ENCODE results near the gene USP5. TPM values are rescaled to one million over a fixed set of nuclear protein-coding genes. Genes with fewer than 3 reads are reported as not detected.

Gene USP5
- total RNA-seq, 3 donors from 2014 or later, result 32.6 to 52.8 (median 34.7) TPM

- no peaks in the 10 kb centered on the region for H3K9me3 ChIP-seq
- intact Hi-C loops (cut with DNase I; ENCODE audit: low total_unique reads), result loop anchor here (10.0 kb wide), 1 partner anchor 211 kb away; no protein-coding TSS in a partner anchor
- peak overlapping the region in 1 of 2 donors; percentile 89 for H3K27ac ChIP-seq
Measured at GRCh38 chr12:6826125-6826733, 25.7 kb upstream of the USP5 start.

GRCh38 chr12:6826734-6827436 is 25.1 kb upstream of the USP5 start:
- no peak for DNase-seq (ENCODE audit: low spot score in 2 of 2)
- Histone ChIP-seq H3K27ac (peak overlapping the region; percentile 60 to 89), H3K4me3 (peak overlapping the region in 1 of 3 donors; percentile 88), H3K27me3 (peaks cover 5 to 18% of the 10 kb centered on the region in 2 donors), H3K36me3 (no peaks in the 10 kb centered on the region), H3K9me3 (no peaks in the 10 kb centered on the region), H3K4me1 (peaks cover 0 to 14% of the 10 kb centered on the region in 2 donors)
- intact Hi-C loops (cut with DNase I; ENCODE audit: low total_unique reads), result loop anchor here (10.0 kb wide), 1 partner anchor 212 kb away; no protein-coding TSS in a partner anchor
- TF ChIP-seq POLR2A (IDR thresholded peaks at IDR 0.05), result no peak
- no peak for TF ChIP-seq POLR2AphosphoS5 (IDR thresholded peaks at IDR 0.05)
- no peak for TF ChIP-seq CTCF (IDR thresholded peaks at IDR 0.05)

More at GRCh38 chr12:6826125-6826733, 25.7 kb upstream of the USP5 start:
- peaks cover 5 to 19% of the 10 kb centered on the region in 2 donors for H3K27me3 ChIP-seq
- no peaks in the 10 kb centered on the region for H3K36me3 ChIP-seq
- no peak overlapping the region for H3K4me3 ChIP-seq
- no peak for DNase-seq (ENCODE audit: low spot score in 2 of 2)
- H3K4me1 ChIP-seq, result peaks cover 0 to 14% of the 10 kb centered on the region in 2 donors
- no peak for TF ChIP-seq POLR2A (IDR thresholded peaks at IDR 0.05)
- TF ChIP-seq CTCF (IDR thresholded peaks at IDR 0.05), result no peak
- no peak for TF ChIP-seq POLR2AphosphoS5 (IDR thresholded peaks at IDR 0.05)

GRCh38 chr12:6827437-6827911 is 24.5 kb upstream of the USP5 start:
- peaks cover 5 to 14% of the 10 kb centered on the region in 2 donors for H3K27me3 ChIP-seq
- intact Hi-C loops (cut with DNase I; ENCODE audit: low total_unique reads), result loop anchor here (10.0 kb wide), 1 partner anchor 213 kb away; no protein-coding TSS in a partner anchor

DNA sequence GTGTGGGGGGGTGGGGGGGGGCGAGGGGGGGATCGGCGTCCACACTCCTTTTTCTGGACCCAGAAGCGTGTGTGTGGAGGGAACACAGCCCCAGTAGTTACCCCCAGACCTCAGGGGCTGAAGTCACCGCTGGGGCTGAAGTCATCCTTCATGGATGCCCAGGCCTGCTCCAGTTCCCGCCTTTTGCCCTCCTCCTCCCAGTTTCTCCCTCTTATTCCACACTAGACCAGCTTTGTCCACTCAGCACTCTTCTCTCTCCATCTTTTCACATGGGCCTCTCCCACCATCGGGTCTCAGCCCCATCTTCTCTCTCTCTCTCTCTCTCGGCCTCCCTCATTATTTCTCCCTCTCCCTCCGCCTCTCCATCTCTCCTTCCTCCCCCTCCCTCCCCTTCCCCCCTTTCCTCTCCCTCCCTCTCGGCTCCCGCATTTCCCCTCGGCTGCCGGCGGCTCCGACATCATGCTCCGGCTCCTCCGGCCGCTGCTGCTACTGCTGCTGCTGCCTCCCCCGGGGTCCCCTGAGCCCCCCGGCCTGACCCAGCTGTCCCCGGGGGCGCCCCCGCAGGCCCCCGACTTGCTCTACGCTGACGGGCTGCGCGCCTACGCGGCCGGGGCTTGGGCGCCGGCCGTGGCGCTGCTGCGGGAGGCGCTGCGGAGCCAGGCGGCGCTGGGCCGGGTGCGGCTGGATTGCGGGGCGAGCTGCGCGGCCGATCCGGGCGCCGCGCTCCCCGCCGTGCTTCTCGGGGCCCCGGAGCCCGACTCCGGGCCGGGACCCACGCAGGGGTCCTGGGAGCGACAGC is 23.8 kb upstream of the USP5 start, which contains the start of gene P3H3:
Gene P3H3, plus strand, starts transcription at position 426 of the 799 bp plus-strand sequence. Its CDS starts 34 bp downstream, at position 460.
- no peak for DNase-seq (ENCODE audit: low spot score in 2 of 2)
- Histone ChIP-seq H3K4me1 (peaks cover 0 to 14% of the 10 kb centered on the region in 2 donors), H3K27me3 (peaks cover 5 to 12% of the 10 kb centered on the region in 2 donors), H3K27ac (peak within 1 kb of the TSS; percentile 76 to 89), H3K9me3 (no peaks in the 10 kb centered on the region), H3K36me3 (no peaks in the 10 kb centered on the region), H3K4me3 (peak within 1 kb of the TSS; percentile 62 to 88 (median 84))
- intact Hi-C loops (cut with DNase I; ENCODE audit: low total_unique reads), result loop anchor here (10.0 kb wide), 1 partner anchor 213 kb away; no protein-coding TSS in a partner anchor
- TF ChIP-seq CTCF (IDR thresholded peaks at IDR 0.05) (no peak), POLR2AphosphoS5 (IDR thresholded peaks at IDR 0.05) (no peak), POLR2A (IDR thresholded peaks at IDR 0.05) (no peak)

More at GRCh38 chr12:6827437-6827911, 24.5 kb upstream of the USP5 start:
- Histone ChIP-seq H3K36me3 (no peaks in the 10 kb centered on the region), H3K4me3 (peak overlapping the region in 2 of 3 donors; percentile 84 to 88), H3K9me3 (no peaks in the 10 kb centered on the region), H3K4me1 (peaks cover 0 to 14% of the 10 kb centered on the region in 2 donors), H3K27ac (peak overlapping the region; percentile 60 to 89)
- no peak for TF ChIP-seq CTCF (IDR thresholded peaks at IDR 0.05)
- TF ChIP-seq POLR2AphosphoS5 (IDR thresholded peaks at IDR 0.05), result no peak
- no peak for TF ChIP-seq POLR2A (IDR thresholded peaks at IDR 0.05)
- peak; percentile 74 to 76 for DNase-seq (ENCODE audit: low spot score in 2 of 2)

Data from breast epithelium (tissue), 4 donors.